ENCODE data around the gene PAN3.
A peak's percentile ranks its signal among the peaks of the same experiment; 100 is the strongest.

PAN3 gene

GRCh38 chr13:28229522-28230411, 91.4 kb downstream of the PAN3 start:
- no peak for DNase-seq (ENCODE audit: low read depth)

- no peak for DNase-seq (ENCODE audit: low read depth)
Measured at GRCh38 chr13:28231642-28232041, 93.3 kb downstream of the PAN3 start.

GRCh38 chr13:28237944-28238343, 99.6 kb downstream of the PAN3 start:
- DNase-seq (ENCODE audit: low read depth) = no peak

- no peak for DNase-seq (ENCODE audit: low read depth)
Measured at GRCh38 chr13:28239374-28239773, 101.0 kb downstream of the PAN3 start.

GRCh38 chr13:28245465-28245864, 107.1 kb downstream of the PAN3 start:
- no peak for DNase-seq (ENCODE audit: low read depth)

- peak; percentile 43 for DNase-seq (ENCODE audit: low read depth)
Measured at GRCh38 chr13:28246891-28247290, 108.5 kb downstream of the PAN3 start.

GRCh38 chr13:28248080-28248479, 109.7 kb downstream of the PAN3 start:
- DNase-seq (ENCODE audit: low read depth) = no peak

- DNase-seq (ENCODE audit: low read depth) = no peak
Measured at GRCh38 chr13:28250542-28250941, 112.2 kb downstream of the PAN3 start.

- DNase-seq (ENCODE audit: low read depth) = no peak
Measured at GRCh38 chr13:28251466-28251865, 113.1 kb downstream of the PAN3 start.

GRCh38 chr13:28252547-28252946, 114.2 kb downstream of the PAN3 start:
- no peak for DNase-seq (ENCODE audit: low read depth)

- no peak for DNase-seq (ENCODE audit: low read depth)
Measured at GRCh38 chr13:28257305-28257704, 119.0 kb downstream of the PAN3 start.

GRCh38 chr13:28258417-28258816, 120.1 kb downstream of the PAN3 start:
- no peak for DNase-seq (ENCODE audit: low read depth)

GRCh38 chr13:28267497-28267896, 129.2 kb downstream of the PAN3 start:
- DNase-seq (ENCODE audit: low read depth) = no peak

- DNase-seq (ENCODE audit: low read depth) = no peak
Measured at GRCh38 chr13:28268800-28269223, 130.5 kb downstream of the PAN3 start.

GRCh38 chr13:28271056-28271840, 132.9 kb downstream of the PAN3 start:
- DNase-seq (ENCODE audit: low read depth) = no peak

- peak; percentile 18 for DNase-seq (ENCODE audit: low read depth)
Measured at GRCh38 chr13:28273919-28274318, 135.6 kb downstream of the PAN3 start.

- DNase-seq (ENCODE audit: low read depth) = no peak
Measured at GRCh38 chr13:28282451-28282850, 144.1 kb downstream of the PAN3 start.

- no peak for DNase-seq (ENCODE audit: low read depth)
Measured at GRCh38 chr13:28283600-28283999, 145.3 kb downstream of the PAN3 start.

- DNase-seq (ENCODE audit: low read depth) = no peak
Measured at GRCh38 chr13:28286263-28286662, 147.9 kb downstream of the PAN3 start.

GRCh38 chr13:28297341-28297740, 159.0 kb downstream of the PAN3 start:
- DNase-seq (ENCODE audit: low read depth) = no peak

- no peak for DNase-seq (ENCODE audit: low read depth)
Measured at GRCh38 chr13:28299916-28300315, 161.6 kb downstream of the PAN3 start.

GRCh38 chr13:28301839-28302238, 163.5 kb downstream of the PAN3 start:
- DNase-seq (ENCODE audit: low read depth) = no peak

GRCh38 chr13:28306325-28306724, 168.0 kb downstream of the PAN3 start:
- no peak for DNase-seq (ENCODE audit: low read depth)
